H9 (cell line): Measurements from ENCODE around the gene RFWD3. TPM values are rescaled to one million over a fixed set of nuclear protein-coding genes. Genes with fewer than 3 reads are reported as not detected.

Experiments used
- DNase-seq: peaks from one replicate; pipeline ENCODE4 v3.0.0-alpha.2; 2017
- H2AFZ ChIP-seq: one replicate; pipeline ENCODE4 v1.6.1; 2013; ENCODE audit warnings: mild to moderate bottlenecking, low read length, control low read depth, moderate library complexity
- H2AK5ac ChIP-seq: 2 replicates; pipeline ENCODE4 v1.6.1; 2013; ENCODE audit warnings: low read length, control low read depth, mixed read lengths; ENCODE audit not compliant: insufficient read length
- H2BK120ac ChIP-seq: one replicate; pipeline ENCODE4 v1.6.1; 2013; ENCODE audit warnings: low read depth, mild to moderate bottlenecking, low read length, control low read depth, inconsistent platforms; ENCODE audit not compliant: poor library complexity, severe bottlenecking
- H2BK12ac ChIP-seq: 2 replicates; pipeline ENCODE4 v1.6.1; 2013; ENCODE audit warnings: low read length, control low read depth, mixed read lengths, low read depth; ENCODE audit not compliant: insufficient read length
- H2BK15ac ChIP-seq: 2 replicates; pipeline ENCODE4 v1.6.1; 2013; ENCODE audit warnings: low read depth, low read length, control low read depth
- H2BK20ac ChIP-seq: one replicate; pipeline ENCODE4 v1.6.1; 2013; ENCODE audit warnings: low read depth, mild to moderate bottlenecking, low read length, control low read depth, inconsistent platforms; ENCODE audit not compliant: poor library complexity, severe bottlenecking
- H2BK5ac ChIP-seq: 2 replicates; pipeline ENCODE4 v1.6.1; 2013; ENCODE audit warnings: low read length, control low read depth, mixed read lengths; ENCODE audit not compliant: insufficient read length
- H3K14ac ChIP-seq: 2 replicates; pipeline ENCODE4 v1.6.1; 2013; ENCODE audit warnings: low read length, control low read depth; ENCODE audit not compliant: insufficient read depth
- H3K18ac ChIP-seq: 2 replicates; pipeline ENCODE4 v1.6.1; 2013; ENCODE audit warnings: low read depth, mild to moderate bottlenecking, mixed read lengths, low read length, control low read depth; ENCODE audit not compliant: insufficient read length
- H3K23ac ChIP-seq: 2 replicates; pipeline ENCODE4 v1.6.1; 2013; ENCODE audit warnings: low read length, control low read depth, mixed read lengths, low read depth; ENCODE audit not compliant: insufficient read length
- H3K23me2 ChIP-seq: 2 replicates; pipeline ENCODE4 v1.6.1; 2013; ENCODE audit warnings: low read depth, mild to moderate bottlenecking, mixed read lengths, low read length, control low read depth; ENCODE audit not compliant: insufficient read length, poor library complexity, severe bottlenecking
- H3K27ac ChIP-seq: 2 replicates; pipeline ENCODE4 v1.5.1; 2013; ENCODE audit warnings: low read length, control low read depth, mixed read lengths, low read depth; ENCODE audit not compliant: insufficient read length
- H3K27me3 ChIP-seq: 2 replicates; pipeline ENCODE4 v1.6.1; 2013; ENCODE audit warnings: low read length, control low read depth, inconsistent platforms; ENCODE audit not compliant: insufficient read depth
- H3K4ac ChIP-seq: 2 replicates; pipeline ENCODE4 v1.6.1; 2013; ENCODE audit warnings: low read depth, mild to moderate bottlenecking, control low read depth, inconsistent platforms, low read length, moderate library complexity
- H3K4me1 ChIP-seq: 2 replicates; pipeline ENCODE4 v1.6.1; 2013; ENCODE audit warnings: low read length, control low read depth, inconsistent platforms; ENCODE audit not compliant: insufficient read depth
- H3K4me2 ChIP-seq: 2 replicates; pipeline ENCODE4 v1.6.1; 2013; ENCODE audit warnings: low read length, control low read depth, mixed read lengths; ENCODE audit not compliant: insufficient read length, insufficient read depth
- H3K56ac ChIP-seq: 2 replicates; pipeline ENCODE4 v1.6.1; 2013; ENCODE audit warnings: low read depth, mild to moderate bottlenecking, mixed read lengths, low read length, control low read depth; ENCODE audit not compliant: insufficient read length
- H3K79me1 ChIP-seq: 2 replicates; pipeline ENCODE4 v1.6.1; 2013; ENCODE audit warnings: low read depth, mild to moderate bottlenecking, moderate library complexity, low read length, control low read depth, inconsistent platforms; ENCODE audit not compliant: insufficient read depth, poor library complexity, severe bottlenecking
- H3K79me2 ChIP-seq: 2 replicates; pipeline ENCODE4 v1.6.1; 2013; ENCODE audit warnings: low read length, control low read depth, inconsistent platforms; ENCODE audit not compliant: insufficient read depth
- H3K9ac ChIP-seq: 2 replicates; pipeline ENCODE4 v1.6.1; 2013; ENCODE audit warnings: low read length, control low read depth, mixed read lengths; ENCODE audit not compliant: insufficient read length; ENCODE audit errors: extremely low read depth
- H3K9me3 ChIP-seq: one replicate; pipeline ENCODE4 v1.6.1; 2013; ENCODE audit warnings: low read depth, low read length, inconsistent platforms; ENCODE audit not compliant: control insufficient read depth
- H3T11ph ChIP-seq: one replicate; pipeline ENCODE4 v1.6.1; 2013; ENCODE audit warnings: mild to moderate bottlenecking, low read length, control low read depth, inconsistent platforms
- H4K20me1 ChIP-seq: one replicate; pipeline ENCODE4 v1.6.1; 2013; ENCODE audit not compliant: control insufficient read depth, insufficient read length, insufficient read depth
- H4K5ac ChIP-seq: 2 replicates; pipeline ENCODE4 v1.6.1; 2013; ENCODE audit warnings: low read depth, mild to moderate bottlenecking, mixed read lengths, low read length, control low read depth; ENCODE audit not compliant: insufficient read length
- H4K8ac ChIP-seq: replicated peaks from 2 replicates; pipeline ENCODE4 v1.6.1; 2013; ENCODE audit warnings: low read length, control low read depth, mixed read lengths, low read depth; ENCODE audit not compliant: insufficient read length
- H4K91ac ChIP-seq: 2 replicates; pipeline ENCODE4 v1.6.1; 2013; ENCODE audit warnings: low read depth, mild to moderate bottlenecking, moderate library complexity, mixed read lengths, low read length, control low read depth; ENCODE audit not compliant: insufficient read length
- H3K27ac Mint-ChIP-seq, 3 experiments: 2 replicates in 2 of 3; 3 replicates in 1 of 3; pipeline ENCODE4 v1.8.0; 2020 to 2021; ENCODE audit warnings: mixed read lengths in 3 of 3, mild to moderate bottlenecking in 1 of 3, moderate library complexity in 1 of 3
- H3K27me3 Mint-ChIP-seq: 2 replicates; pipeline ENCODE4 v1.8.0; 2021; ENCODE audit warnings: low read depth, mild to moderate bottlenecking, moderate library complexity, mixed read lengths
- H3K36me3 Mint-ChIP-seq, 3 experiments: 2 replicates in 2 of 3; 3 replicates in 1 of 3; pipeline ENCODE4 v1.8.0; 2020 to 2021; ENCODE audit warnings: low read depth in 3 of 3, mixed read lengths in 3 of 3; ENCODE audit not compliant: insufficient read depth in 1 of 3
- H3K4me1 Mint-ChIP-seq, 2 experiments: 2 replicates each; pipeline ENCODE4 v1.8.0; 2020; ENCODE audit warnings: mixed read lengths in 2 of 2
- H3K4me3 Mint-ChIP-seq, 2 experiments: 2 replicates in 1 of 2; 3 replicates in 1 of 2; pipeline ENCODE4 v1.8.0; 2020 to 2021; ENCODE audit warnings: mild to moderate bottlenecking in 2 of 2, mixed read lengths in 2 of 2, moderate library complexity in 1 of 2
- H3K9me3 Mint-ChIP-seq, 2 experiments: 2 replicates in 1 of 2; 3 replicates in 1 of 2; pipeline ENCODE4 v1.8.0; 2020; ENCODE audit warnings: mild to moderate bottlenecking in 2 of 2, mixed read lengths in 2 of 2, moderate library complexity in 1 of 2
- WGBS: extraction: QIAGEN DNeasy Blood & Tissue Kit; methylation state at CpG from one replicate; pipeline ENCODE4 v1.1.7; 2013; ENCODE audit warnings: missing lambda C conversion rate, low lambda C conversion rate, mixed read lengths; ENCODE audit not compliant: insufficient read length; ENCODE audit errors: extremely low coverage; 5-methylcytosine and 5-hydroxymethylcytosine counted together
- total RNA-seq: library from RNA; stranded (reverse); gene quantifications from 2 replicates; pipeline ENCODE4 v1.2.1, GENCODE V29; 2021
- TF ChIP-seq, protein P1 (sequence below): fragments of 200-600 bp; sonication (generic); conservative IDR thresholded peaks from 3 replicates; pipeline ENCODE4 v1.8.0; 2021; ENCODE audit warnings: antibody characterized with exemption, mild to moderate bottlenecking

RFWD3 gene
- total RNA-seq, 1 experiment from 2014 or later: 114 TPM

DNA sequence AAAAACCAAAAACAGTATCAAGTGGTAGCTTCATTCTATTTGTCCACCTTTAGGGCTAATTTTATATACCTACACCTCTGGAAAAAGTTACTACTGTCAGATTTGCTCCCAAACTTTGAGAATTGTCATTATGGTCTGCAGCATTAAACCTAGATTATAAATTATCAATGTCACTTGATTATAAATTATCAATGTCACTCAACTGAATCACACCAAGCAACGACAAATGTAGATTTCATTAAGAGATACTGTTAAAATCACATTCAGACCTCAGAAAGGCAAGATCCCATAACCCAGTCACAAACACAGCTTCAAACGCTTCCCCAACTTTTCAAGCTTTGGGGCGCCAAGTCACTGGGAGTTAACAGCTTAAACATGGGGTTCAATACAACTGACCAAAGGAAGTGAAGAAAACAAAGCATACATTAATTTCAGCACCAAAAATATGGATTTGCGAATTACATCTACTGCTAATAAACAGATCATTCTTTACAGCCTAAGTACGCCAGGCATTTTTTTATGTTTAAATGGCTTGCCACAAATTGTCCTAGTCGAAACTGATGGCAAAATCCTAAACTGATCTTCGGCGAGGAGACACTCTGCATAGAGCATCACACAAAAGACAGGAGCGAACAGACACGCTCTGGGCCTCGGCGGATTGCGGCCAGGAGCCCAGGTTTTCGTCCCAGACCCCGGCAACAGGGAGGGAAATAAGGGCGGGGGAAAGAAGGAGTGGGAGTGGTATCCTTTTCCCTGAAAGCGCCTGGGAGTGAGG lies 60.7 kb downstream of the RFWD3 start:
- Histone ChIP-seq H3K79me2 (peaks cover 29% of the 10 kb centered on the region; the same call in 1 of the 2 replicates), H2BK15ac (no peak overlapping the region), H2AK5ac (no peak overlapping the region), H2AFZ (no peak overlapping the region), H3T11ph (no peak overlapping the region), H4K91ac (peak overlapping the region; percentile 31), H3K4me2 (peak overlapping the region; percentile 84), H4K8ac (no peak overlapping the region), H3K27me3 (no peaks in the 10 kb centered on the region), H3K9me3 (no peaks in the 10 kb centered on the region), H3K23me2 (peaks cover 8% of the 10 kb centered on the region), H3K14ac (peak overlapping the region; percentile 93), H3K79me1 (no peaks in the 10 kb centered on the region), H3K56ac (no peak overlapping the region), H3K4ac (no peak overlapping the region), H3K27ac (peak overlapping the region; percentile 46), H4K5ac (peak overlapping the region; percentile 25), H3K9ac (peak overlapping the region; percentile 95), H3K18ac (peak overlapping the region; percentile 89), H2BK12ac (no peak overlapping the region), H2BK120ac (no peak overlapping the region), H3K4me1 (peaks cover 4% of the 10 kb centered on the region; the same call in 1 of the 2 replicates), H4K20me1 (no peaks in the 10 kb centered on the region), H2BK5ac (peak overlapping the region; percentile 21), H2BK20ac (no peak overlapping the region), H3K23ac (no peak overlapping the region)
- TF ChIP-seq, protein P1, sequence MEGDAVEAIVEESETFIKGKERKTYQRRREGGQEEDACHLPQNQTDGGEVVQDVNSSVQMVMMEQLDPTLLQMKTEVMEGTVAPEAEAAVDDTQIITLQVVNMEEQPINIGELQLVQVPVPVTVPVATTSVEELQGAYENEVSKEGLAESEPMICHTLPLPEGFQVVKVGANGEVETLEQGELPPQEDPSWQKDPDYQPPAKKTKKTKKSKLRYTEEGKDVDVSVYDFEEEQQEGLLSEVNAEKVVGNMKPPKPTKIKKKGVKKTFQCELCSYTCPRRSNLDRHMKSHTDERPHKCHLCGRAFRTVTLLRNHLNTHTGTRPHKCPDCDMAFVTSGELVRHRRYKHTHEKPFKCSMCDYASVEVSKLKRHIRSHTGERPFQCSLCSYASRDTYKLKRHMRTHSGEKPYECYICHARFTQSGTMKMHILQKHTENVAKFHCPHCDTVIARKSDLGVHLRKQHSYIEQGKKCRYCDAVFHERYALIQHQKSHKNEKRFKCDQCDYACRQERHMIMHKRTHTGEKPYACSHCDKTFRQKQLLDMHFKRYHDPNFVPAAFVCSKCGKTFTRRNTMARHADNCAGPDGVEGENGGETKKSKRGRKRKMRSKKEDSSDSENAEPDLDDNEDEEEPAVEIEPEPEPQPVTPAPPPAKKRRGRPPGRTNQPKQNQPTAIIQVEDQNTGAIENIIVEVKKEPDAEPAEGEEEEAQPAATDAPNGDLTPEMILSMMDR: no peak
- DNase-seq: no peak
- no peaks in the 10 kb centered on the region for H3K27me3 Mint-ChIP-seq
- peaks cover 2 to 5% (median 4%) of the 10 kb centered on the region in 3 experiments; a peak in 5 of 7 replicates for H3K36me3 Mint-ChIP-seq
- peak overlapping the region; percentile 97 to 98 for H3K4me3 Mint-ChIP-seq
- H3K27ac Mint-ChIP-seq: peak overlapping the region; percentile 89 to 99 (median 99)
- H3K9me3 Mint-ChIP-seq: no peaks in the 10 kb centered on the region; a peak in 1 of 5 replicates
- no CpG with 5 or more reads among the region's 17 CpGs for WGBS
- peaks cover 40 to 46% of the 10 kb centered on the region in 2 experiments for H3K4me1 Mint-ChIP-seq
